ENCODE results near the gene KIZ. TPM values are rescaled to one million over a fixed set of nuclear protein-coding genes. Genes with fewer than 3 reads are reported as not detected.
A peak's percentile ranks its signal among the peaks of the same experiment; 100 is the strongest.

KIZ gene
- total and polyA plus RNA-seq, 3 donors from 2014 or later, result 41.4 to 76.7 (median 73.3) TPM

GRCh38 chr20:21118138-21118537 lies 7.7 kb upstream of the KIZ start:
- Histone ChIP-seq H3K27ac (no peak overlapping the region), H3K4me1 (no peaks in the 10 kb centered on the region), H3K27me3 (no peaks in the 10 kb centered on the region), H3K4me3 (no peak overlapping the region), H3K36me3 (ENCODE audit: low read depth, missing control alignments) (no peaks in the 10 kb centered on the region), H3K9me3 (no peaks in the 10 kb centered on the region)
- intact Hi-C loops (cut with DNase I; ENCODE audit: low total_unique reads), result no loop called here
- WGBS, 2 donors, result 65 to 68% methylated on average over 4 of the region's 4 CpGs
- no peak for DNase-seq
- TF ChIP-seq POLR2A (IDR thresholded peaks at IDR 0.05) (no peak), CTCF (IDR thresholded peaks at IDR 0.05) (no peak)

GRCh38 chr20:21118782-21119181 lies 7.1 kb upstream of the KIZ start:
- 95 to 98% methylated on average over 2 of the region's 2 CpGs for WGBS, 2 donors
- TF ChIP-seq CTCF (IDR thresholded peaks at IDR 0.05) (no peak), POLR2A (IDR thresholded peaks at IDR 0.05) (no peak)
- intact Hi-C loops (cut with DNase I; ENCODE audit: low total_unique reads), result no loop called here
- no peak overlapping the region for H3K4me3 ChIP-seq
- DNase-seq, result no peak
- no peaks in the 10 kb centered on the region for H3K27me3 ChIP-seq
- no peaks in the 10 kb centered on the region for H3K4me1 ChIP-seq
- no peak overlapping the region for H3K27ac ChIP-seq
- no peaks in the 10 kb centered on the region for H3K9me3 ChIP-seq
- no peaks in the 10 kb centered on the region for H3K36me3 ChIP-seq (ENCODE audit: low read depth, missing control alignments)

GRCh38 chr20:21124190-21124589 lies 1.7 kb upstream of the KIZ start:
- DNase-seq, result no peak
- TF ChIP-seq POLR2A (IDR thresholded peaks at IDR 0.05) (no peak), CTCF (IDR thresholded peaks at IDR 0.05) (no peak)
- Histone ChIP-seq H3K4me3 (no peak overlapping the region), H3K27ac (no peak overlapping the region), H3K9me3 (no peaks in the 10 kb centered on the region), H3K36me3 (ENCODE audit: low read depth, missing control alignments) (no peaks in the 10 kb centered on the region), H3K27me3 (no peaks in the 10 kb centered on the region), H3K4me1 (peaks cover 5% of the 10 kb centered on the region)
- intact Hi-C loops (cut with DNase I; ENCODE audit: low total_unique reads), result no loop called here
- WGBS, 2 donors, result 87 to 89% methylated on average over 3 of the region's 3 CpGs

GRCh38 chr20:21125072-21125848 lies 622 bp upstream of the KIZ start:
- H3K4me3 ChIP-seq, result peak overlapping the region; percentile 95 to 98
- peak overlapping the region; percentile 88 to 91 for H3K27ac ChIP-seq

More at GRCh38 chr20:21125072-21125848, 622 bp upstream of the KIZ start:
- 2 to 4% methylated on average over 22 to 25 of the region's 25 CpGs for WGBS, 2 donors
- Histone ChIP-seq H3K27me3 (no peaks in the 10 kb centered on the region), H3K4me1 (peaks cover 5% of the 10 kb centered on the region), H3K9me3 (no peaks in the 10 kb centered on the region), H3K36me3 (ENCODE audit: low read depth, missing control alignments) (no peaks in the 10 kb centered on the region)
- DNase-seq, result peak; percentile 72
- TF ChIP-seq CTCF (IDR thresholded peaks at IDR 0.05) (no peak), POLR2A (IDR thresholded peaks at IDR 0.05) (no peak)
- intact Hi-C loops (cut with DNase I; ENCODE audit: low total_unique reads), result no loop called here
